GM18858 (cell line): ENCODE results near the gene GRAMD4.
"Not testable (repeated sequence)": the region's sequence is repeated elsewhere in the genome, so short reads cannot be mapped to it uniquely, and the experiment has no call there.

Experiments
- ATAC-seq: cut with Tn5 transposase; IDR thresholded peaks from one replicate; pipeline ENCODE4 v1.9.1; 2021; ENCODE audit not compliant: unreplicated experiment

Gene GRAMD4

DNA sequence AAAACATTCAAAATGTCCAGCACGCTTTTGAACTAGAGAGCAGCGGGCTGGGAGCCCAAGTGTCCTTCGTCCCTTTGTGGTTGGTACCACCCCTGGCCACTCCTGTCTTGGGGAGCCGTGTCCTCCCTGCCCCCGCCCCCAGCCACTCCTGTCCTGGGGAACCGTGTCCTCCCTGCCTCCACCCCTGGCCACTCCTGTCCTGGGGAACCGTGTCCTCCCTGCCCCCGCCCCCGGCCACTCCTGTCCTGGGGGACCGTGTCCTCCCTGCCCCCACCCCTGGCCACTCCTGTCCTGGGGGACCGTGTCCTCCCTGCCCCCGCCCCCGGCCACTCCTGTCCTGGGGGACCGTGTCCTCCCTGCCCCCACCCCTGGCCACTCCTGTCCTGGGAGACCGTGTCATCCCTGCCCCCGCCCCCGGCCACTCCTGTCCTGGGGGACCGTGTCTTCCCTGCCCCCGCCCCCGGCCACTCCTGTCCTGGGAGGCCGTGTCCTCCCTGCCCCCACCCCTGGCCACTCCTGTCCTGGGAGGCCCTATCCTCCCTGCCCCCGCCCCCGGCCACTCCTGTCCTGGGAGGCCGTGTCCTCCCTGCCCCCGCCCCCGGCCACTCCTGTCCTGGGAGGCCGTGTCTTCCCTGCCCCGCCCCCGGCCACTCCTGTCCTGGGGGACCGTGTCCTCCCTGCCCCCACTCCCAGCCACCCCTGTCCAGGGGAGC, 14.9 kb downstream of the GRAMD4 start:
- ATAC-seq = not testable (repeated sequence)

GRCh38 chr22:46635756-46636155, 15.6 kb downstream of the GRAMD4 start:
- no peak for ATAC-seq

DNA sequence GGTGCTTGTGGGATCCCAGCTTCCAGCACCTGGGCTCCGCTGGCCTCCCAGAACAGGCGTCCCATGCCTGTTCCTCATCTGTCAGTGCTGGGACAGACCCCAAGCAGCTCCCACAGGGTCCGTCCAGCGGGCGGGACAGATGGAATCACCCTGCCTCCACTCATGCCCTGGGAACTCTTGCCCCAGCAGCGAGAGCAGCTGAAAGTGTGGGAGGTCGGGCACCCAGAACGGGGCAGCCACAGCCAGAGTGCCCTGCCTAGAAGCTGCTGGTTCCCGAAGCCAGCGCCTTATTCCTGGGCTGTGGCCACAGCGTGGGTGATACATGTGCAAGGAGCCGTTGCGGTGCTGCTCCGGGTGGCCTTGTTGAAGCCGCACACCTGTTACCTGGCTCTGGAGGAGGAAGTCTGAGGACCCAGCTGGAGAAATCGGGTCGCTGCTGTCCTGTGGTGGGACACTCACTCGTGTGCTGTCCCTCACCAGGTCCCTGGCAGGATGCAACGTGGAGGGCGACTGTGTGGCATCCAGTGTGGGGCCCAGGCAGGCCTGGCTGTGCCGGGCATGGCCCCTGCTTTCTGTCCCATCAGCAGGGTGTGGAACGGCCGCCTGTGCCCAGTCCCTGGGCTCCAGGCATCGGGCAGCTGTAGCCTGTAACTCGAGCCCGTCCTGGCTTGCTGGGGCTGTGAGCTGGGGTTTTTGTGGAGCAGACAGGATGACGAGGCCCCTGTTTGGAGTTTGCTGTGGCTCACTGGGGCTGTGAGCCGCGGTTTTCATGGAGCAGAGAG, 16.2 kb downstream of the GRAMD4 start:
- ATAC-seq = no peak

GRCh38 chr22:46637711-46638600, 17.8 kb downstream of the GRAMD4 start:
- ATAC-seq = no peak

DNA sequence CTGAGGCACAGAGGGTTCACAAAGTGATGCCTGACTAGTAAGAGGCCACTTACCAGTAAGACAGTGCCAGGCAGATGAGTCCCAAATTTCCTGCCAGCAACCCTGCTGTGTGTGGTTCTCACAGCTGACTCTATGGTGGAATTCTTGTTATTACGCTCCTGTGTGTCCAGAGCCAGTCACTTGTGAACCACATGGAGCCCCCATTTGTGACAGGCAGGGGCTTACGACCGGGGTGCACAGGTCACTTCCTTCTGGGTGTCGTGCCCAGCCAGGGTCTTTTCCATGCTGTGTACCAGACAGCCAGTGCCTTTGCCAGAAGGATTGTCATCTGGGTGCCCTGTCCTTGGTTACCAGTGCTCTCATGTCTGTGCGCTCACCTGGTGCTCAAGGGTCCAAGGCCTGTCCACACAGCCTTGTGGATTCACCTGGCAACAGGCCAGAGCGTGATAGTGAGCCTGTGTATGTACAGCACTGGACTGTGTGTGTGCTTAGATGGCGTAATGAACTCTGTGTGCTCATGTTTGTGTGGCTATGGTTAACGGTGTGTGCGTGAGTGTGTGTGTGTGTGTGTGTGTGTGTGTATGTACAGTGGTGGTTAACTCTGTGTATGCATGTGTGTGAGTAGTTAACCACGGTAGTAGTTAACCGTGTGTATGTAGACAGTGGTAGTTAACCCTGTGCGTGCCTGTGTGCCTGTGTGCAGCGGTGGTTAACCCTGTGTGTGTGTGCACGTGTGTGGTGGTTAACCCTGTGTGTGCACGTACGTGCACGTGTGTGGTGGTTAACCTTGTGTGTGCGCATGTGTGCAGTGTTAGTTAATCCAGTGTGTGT, 18.6 kb downstream of the GRAMD4 start:
- no peak for ATAC-seq

- ATAC-seq = no peak
Observed at GRCh38 chr22:46639843-46640242, 19.7 kb downstream of the GRAMD4 start.

DNA sequence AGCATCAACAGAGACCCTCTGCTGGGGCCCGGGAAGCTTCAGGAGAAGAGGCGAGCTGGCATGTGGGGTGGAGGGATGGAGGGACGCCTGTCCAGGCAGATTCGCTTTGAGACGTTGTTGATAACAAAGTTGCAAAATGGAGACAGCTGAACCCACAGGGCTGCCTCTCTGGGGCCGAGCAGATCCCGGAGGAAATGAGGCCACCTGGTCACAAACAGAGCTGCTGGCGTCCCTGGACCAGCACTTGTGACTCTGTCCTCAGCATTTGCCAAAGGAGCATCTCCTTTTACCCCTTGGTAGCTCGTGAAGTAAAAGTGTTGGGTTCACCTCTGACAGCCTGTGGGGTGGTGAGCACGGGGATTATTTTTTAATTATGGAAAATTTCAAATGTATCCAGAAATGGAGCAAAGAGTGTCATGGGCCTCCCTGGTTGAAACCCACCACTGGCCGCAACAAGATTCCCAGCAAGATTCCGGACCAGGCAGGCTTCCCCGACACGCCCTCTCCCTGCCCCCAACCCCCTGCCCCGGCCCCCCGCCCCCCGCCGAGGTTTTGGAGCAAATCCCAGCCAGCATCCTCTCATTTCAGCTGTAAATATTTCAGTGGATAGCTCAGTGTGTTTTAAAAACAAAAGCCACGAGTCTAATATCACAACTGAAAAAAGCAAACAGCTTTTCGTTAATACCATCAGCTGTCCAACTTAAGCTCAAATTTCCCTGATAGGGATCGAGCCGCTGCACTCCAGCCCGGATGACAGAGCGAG, 20.3 kb downstream of the GRAMD4 start:
- no peak for ATAC-seq

- ATAC-seq = no peak
Observed at GRCh38 chr22:46641811-46642266, 21.7 kb downstream of the GRAMD4 start.

DNA sequence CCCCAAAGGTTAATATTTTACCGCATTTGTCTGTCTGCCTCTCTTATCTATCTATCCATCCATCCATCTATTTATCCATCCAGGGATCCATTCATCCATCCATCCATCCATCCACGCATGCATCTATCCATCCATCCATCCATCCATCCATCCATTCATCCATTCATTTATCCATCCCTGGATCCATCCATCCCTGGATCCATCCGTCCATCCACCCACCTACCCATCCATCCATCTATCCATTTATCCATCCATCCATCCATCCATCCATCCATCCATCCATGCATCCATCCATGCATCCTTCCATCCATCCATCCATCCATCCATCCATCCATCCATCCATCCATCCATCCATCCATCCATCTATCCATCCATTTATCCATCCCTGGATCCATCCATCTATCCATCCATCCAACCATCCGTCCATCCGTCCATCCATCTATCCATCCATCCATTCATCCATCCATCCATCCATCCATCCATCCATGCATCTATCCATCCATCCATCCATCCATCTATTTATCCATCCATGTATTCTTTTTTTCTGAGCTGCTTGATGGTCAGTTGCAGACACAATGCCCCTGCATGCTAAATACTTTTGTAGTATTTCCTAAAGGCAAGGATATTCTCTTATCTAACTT, 22.8 kb downstream of the GRAMD4 start:
- ATAC-seq = not testable (repeated sequence)

DNA sequence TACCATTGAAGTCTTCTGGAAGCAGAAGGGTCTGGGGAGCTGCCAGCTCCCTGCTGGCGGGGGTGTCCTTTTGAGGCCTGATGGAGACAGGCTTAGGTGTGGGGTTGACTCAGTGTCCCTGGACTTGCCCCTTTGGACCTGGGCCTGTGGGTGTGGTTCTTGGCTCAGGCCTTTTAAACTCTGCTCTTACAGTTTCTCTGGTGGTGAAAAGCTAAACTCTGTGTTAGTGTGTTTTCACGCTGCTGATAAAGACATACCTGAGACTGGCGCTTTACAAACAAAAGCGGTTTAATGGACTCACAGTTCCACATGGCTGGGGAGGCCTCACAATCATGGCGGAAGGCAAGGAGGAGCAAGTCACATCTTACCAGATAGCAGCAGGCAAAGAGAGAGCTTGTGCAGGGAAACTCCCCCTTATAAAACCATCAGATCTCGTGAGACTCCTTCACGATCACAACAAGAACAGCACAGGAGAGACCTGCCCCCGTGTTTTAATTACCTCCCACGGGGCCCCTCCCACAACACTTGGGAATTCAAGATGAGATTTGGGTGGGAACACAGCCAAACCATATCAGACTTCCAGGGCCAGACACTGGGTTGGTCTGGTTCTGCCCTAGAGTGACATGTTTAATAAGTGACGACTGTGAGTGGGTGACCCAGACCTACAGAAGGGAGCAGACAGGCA, 26.5 kb downstream of the GRAMD4 start:
- ATAC-seq = no peak

DNA sequence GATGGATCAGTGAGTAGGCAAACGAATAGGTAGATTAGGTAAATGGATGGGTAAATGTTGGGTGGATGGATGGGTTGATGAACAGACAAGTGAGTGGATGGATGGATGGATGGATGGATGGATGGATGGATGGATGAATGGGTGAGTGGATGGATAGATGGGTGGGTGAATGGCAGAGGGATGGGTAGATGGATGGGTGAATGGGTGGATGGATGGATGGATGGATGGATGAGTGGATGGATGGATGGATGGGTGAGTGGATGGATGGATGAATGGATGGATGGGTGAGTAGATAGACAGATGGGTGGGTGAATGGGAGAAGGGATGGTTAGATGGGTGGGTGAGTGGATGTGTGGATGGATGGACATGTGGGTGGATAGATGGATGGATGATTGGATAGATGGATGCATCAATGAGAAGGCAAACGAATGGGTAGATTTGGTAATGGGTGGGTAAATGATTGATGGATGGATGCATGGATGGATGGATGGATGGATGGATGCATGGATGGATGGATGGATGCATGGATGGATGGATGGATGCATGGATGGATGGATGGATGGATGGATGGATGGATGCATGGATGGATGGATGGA, 28.1 kb downstream of the GRAMD4 start:
- not testable (repeated sequence) for ATAC-seq

GRCh38 chr22:46649141-46650077, 29.2 kb downstream of the GRAMD4 start:
- no peak for ATAC-seq

DNA sequence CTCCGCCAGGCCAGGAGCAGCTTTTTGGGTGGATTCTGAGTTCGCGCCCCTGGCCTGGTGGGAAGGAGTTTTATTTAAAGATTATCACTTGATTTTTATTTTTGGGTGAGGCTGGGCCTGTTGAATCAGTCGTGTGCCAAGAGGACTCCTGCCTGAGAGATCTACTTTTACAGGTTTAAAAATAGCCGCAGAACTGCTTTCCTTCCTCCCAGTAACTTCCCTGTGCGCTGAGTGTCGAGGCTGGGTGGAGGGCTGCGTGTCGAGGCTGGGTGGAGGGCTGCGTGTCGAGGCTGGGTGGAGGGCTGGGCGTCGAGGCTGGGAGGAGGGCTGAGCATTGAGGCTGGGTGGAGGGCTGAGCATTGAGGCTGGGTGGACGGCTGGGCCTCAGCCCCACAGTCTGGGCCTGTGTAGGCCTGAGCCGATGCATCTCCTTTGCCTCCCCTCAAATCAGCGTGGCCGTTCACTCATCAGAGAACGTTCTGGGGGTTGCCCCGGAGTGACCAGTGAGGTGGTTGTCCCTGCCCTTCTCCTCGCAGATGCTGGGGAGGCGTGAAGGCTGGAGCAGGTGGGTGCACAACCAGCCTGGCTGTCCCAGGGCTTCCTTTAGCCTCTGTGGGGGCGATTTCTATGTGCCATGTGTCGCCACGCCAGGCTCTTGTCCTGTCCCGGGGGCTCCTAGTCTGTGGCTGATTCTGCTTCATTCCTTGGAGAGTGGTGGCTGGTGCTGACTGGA, 30.1 kb downstream of the GRAMD4 start:
- no peak for ATAC-seq

DNA sequence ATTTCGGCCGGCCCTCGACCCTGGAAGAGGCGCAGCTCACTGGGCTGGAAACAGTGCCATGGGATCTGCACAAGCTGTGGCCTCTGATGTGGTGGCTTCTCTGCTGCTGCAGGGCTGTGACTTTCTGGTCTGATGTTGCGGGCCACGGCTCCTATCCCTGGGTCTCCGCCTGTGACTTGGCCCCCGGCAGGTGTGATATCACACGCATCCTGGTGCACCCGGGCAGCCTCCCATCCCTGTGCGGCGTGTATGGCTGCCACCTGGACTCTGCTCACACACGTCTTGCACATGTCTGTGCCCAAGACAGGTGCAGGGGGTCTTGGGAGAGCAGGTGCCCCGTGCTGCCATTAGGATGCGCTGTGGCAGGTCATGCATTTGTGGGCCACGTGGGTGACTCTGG, 31.1 kb downstream of the GRAMD4 start:
- ATAC-seq = no peak

DNA sequence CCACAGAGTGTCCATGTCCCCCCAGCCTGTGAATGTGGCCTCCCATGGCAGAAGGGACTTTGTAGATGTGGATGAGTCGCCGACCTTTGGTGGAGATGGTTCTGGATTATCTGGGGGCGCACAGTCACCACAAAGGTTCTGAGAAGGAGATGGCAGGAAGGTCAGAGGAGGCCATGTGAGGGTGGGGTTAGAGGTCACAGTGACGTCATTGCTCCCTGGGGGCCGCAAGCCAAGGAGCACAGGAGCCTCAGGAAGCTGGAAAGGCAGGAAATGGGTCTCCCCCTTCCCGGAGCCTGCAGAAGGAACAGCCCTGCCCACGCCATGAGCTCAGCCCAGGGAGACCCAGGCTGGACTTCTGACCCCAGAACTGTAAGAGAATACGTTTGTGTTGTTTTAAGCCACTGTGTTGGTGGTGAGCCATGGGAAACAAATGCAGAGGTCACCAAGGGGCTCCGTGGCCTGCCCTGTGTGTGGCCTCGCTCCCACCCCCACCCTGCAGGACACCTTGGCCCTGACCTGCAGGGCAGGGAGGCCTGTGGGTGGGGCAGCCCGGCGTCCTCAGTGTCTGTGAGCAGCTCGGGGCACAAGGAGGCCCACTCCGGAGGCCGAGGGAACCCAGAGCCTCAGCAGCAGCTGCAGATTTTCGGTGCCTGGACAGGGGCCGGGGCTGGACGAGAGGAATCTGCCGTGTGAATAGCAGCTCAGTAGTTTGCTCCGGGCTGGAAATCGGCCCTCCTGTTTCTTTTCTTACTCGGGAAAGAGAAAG, 32.1 kb downstream of the GRAMD4 start:
- ATAC-seq = no peak

DNA sequence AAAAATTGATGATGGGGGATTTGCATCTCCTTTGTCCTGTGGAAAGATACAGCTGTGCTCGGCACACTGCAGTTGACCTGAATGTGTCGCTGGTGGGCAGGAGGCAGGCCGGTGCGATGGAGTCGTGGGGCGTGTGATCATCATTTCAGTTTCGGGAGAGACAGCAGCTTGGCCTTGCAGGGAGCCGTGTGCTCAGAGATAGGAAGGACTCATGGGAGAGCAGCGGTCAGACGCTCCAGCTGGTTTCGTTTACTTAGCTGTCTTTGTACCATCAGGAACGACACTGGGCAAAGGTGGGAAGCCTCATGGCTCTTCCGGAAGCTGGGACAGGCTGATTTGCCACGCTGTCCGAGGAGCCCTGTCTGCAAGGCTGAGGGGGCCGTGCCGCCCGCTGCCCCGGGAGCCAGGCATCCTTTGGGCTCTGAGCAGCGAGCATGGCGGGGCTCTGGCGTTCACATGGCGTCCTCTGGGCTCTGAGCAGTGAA, 32.7 kb downstream of the GRAMD4 start:
- ATAC-seq = no peak
